AG20443 (cell line): ENCODE results near the gene GABRB2.

ENCODE experiments used
- DNase-seq: peaks from one replicate; pipeline ENCODE4 v3.0.0; 2012; ENCODE audit warnings: low spot score, mixed read lengths

GABRB2 gene

DNA sequence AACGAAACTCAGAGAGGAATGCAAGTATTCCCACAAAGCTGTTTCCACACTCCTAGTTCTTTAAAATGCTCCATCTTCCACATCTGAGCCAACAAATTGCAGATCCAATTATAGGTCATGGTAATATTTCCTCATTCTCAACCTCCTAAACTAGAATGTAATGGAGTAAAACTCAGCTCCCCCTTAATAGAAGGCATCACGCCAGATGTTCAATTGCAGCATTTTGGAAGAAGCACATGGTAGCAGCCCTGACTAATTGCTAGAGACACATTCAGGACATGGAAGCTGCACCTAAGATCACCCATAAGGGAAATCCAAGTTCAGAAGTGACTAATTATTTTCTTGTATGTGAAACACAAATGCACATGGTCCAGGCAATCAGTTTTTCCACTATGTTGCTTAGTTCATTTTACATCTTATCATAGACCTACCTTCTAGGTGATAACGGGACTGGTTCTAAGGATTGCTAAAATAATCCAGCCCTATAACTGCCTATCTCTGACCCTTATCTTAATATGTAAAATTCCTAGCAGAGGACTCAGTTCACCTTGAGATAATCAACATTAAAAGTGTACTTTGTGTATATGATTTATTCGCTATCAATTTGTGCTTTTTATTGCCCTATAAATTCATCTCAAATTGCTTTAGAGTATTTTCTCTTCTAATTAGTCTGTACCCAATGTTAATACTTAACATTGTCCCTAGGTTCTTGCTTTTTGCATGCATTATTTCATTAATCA lies 75.1 kb downstream of the GABRB2 start:
- DNase-seq: no peak

DNA sequence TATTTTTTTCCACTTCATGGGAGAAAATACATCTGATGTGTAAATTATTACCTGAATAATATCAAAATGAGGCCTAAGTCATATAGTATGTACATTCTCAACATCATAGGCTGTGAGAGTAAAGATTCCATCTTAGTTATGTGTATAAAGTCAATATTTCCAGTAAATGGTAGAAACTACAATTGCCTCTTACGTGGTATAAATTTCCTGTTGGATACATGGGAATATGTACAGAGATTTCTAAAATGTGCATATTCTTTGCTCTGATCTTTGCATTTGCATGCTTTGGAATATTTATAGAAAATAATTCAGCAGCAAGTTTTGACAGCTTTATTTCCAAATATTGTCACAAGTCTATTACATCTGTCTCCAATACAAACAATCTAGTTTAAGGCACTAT lies 78.8 kb downstream of the GABRB2 start:
- DNase-seq: no peak

DNA sequence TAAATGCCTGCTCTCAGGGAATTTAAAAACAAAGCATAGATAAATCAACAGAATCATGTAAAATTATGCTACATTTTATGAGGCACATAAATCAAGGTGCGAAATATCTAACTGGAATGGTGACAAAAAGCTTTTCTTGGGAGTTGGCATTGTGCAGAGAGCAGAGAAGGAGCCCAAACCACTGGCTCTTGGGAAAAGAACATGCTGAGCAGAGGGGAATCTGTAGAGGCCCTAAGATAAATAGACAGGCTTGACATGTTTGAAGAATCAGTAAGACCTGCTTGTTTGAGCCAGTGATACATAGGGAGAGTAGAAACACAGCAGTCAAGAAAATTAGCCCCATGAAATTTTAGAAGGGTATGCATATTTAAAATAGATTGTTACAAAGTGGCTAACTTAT lies 85.8 kb downstream of the GABRB2 start:
- no peak for DNase-seq

DNA sequence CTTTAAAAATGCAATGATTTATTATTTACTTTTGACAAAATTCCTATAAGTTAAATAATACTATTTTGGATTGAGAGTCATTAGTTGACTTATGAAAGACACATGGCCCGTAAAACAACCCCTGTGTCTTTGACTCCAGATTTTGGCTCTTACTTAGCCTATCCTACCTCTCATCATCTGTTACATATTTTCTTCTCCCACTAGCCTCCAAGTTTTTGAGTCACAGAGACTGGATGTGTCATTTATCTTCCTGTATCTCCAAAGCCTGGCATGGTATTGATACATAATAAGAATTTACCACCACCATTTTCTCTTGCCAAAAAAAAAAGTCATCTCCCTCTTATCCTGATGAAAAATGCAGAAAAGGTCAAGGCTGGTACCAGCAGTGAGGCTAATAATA lies 99.9 kb downstream of the GABRB2 start:
- no peak for DNase-seq

DNA sequence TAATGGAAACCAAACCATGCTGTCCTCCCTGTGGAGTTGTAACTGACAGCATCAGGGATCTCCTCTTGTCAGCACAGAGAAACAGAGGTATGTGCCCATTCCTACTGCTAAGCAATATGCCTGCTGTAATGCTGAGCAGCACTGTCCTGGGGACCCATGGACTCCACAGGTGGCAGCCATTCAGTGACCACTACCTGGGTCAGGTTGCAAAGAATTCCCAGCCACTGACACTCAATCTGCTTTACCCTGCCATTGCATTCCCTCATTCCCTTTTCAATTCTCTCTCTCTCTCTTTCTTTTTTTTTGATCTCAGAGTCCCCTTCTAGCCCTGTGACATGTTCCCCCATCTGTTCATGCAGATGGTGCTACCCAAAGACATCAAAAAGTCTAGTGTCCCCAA lies 104.1 kb downstream of the GABRB2 start:
- no peak for DNase-seq

DNA sequence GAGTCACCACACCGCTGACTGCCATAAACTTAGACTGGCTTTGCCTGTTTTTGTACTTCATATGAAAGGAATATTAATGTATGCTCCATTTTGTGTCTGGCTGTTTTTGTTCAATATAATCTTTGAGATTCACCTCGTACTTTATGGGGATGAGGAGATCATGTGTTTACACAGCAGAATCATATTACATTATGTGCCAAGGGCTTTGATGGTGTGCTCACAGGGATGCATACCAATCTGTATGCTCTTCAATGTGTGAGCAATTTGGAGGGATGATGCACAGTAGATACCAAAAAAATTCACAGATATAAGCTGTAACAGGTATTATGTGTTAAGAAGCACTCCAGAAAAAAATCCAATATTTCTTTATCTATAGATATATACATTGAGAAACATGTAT lies 113.7 kb downstream of the GABRB2 start:
- DNase-seq: no peak

DNA sequence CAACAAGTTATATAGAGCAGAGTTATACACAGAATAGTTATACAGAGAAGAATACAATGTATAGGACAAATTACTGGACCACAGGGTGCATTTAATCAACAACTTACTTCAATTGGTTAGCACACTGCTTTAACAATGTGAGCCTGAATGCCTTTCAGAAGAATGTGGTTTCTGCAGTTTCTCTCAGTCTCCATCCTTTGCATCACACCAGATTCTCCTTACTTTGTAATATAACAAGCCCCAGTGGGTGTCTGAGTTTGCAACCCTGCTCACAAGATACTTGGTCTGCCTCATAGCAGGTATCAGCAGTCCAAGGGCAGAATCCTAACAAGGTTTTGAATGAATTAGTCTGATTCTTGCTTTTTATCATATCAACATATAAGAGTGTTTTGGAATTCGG lies 114.6 kb downstream of the GABRB2 start:
- no peak for DNase-seq

DNA sequence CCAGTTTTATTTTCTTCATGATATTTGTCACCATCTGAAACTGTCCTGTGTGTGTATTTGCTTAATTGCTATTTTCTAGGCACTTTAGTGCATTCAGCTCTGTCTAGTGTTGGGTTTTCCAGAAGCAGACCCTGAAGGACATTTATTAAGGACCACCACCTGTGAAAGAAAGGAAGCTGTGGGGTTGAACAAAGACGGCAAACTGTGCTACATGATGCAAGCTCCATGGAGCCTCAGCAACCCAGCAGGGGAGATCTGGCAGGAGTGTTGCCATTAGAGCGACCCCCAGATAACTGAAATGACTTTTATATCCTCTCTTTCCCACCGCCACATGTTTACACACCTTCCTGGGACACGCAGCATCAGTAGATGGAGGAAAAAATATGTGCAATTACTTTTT lies 125.5 kb downstream of the GABRB2 start:
- DNase-seq: no peak

DNA sequence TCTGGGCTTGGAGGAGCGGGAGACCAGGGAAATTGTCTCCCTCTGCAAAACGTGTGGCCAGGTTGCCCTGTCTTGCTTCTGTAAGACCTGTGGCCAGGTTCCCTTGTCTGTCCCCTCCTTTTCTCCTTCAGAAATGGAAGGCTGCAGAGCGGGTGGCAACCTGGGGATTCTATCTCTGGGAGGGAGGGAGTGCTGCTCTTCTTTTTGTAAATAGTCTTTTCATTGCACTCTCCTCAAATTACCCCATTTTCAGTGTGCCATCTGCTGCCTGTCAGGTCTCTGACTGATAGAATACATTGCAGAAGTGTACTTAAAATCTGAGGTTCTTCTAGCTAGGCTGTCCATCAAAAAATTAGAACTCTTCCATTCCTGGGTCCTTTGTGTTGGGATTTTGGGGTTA lies 126.0 kb downstream of the GABRB2 start:
- DNase-seq: no peak

DNA sequence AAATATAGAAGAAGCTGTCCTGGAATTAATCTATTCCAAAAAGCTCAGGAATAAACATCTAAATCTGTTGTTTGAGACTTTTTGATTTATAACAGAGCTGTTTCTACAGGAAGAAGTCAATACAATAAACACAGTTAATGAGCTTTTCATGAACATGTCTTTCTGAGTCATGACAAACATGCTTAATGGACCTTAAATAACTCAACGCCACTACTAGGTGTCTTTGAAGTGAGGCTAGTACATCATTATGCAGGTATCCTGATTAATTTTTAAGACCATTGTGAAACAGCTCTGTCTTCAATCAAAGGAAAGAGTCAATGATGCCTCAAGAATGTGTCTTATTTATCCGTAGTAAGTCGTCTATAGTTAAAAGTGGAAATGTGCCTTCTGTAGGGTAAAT lies 131.6 kb downstream of the GABRB2 start:
- no peak for DNase-seq

DNA sequence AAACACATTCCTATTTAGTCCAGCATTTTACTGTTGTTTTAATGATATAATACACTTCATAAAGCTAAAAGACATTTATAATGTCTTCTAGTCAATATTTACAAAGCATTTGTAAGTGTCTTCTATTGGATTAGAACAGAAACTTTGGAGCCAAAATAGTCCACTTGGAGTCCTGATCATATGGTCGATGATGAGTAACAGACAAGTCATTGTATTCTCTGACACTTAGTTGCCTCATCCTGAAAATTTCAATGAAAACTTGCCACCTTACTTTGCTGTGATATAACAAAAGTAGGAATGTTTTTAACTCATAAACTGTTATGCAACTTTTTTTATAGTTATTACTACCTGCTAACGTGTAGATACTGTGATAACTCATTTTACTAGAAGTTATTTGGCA lies 132.5 kb downstream of the GABRB2 start:
- no peak for DNase-seq

DNA sequence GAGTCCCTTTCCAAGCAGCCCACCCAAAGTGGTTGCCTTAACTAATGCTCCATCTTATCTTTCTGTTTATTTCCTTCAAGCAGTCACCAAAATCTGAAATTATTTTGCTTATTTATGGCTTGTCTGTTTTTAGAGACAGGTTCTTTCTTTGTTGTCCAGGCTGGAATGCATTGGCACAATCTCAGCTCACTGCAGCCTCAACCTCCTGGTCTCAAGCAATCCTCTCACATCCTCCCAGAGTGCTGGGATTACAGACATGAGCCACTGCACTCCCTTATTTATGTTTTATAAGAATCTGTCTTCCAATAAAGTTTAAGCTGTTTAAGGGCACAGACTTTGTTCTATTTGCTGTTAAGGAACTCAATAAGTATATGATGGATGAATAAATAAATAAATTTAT lies 133.7 kb downstream of the GABRB2 start:
- DNase-seq: no peak

DNA sequence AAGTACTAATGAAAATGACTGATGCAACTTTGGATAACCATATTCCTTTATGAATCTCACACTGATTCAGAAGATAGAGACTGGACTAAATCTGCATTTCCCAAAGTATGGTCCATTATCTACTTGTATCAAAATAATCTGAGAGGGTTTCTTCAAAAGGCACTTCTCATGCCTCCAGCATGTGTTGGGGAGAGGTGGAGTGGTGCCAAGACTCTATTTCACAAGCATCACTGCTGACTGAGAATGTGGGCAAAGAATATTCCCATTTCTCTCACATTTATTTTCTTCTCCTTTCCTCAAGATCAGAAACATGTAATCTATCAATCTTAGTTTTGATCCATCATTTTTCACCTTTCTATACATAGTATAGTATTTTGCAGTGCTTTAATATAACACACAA lies 135.4 kb downstream of the GABRB2 start:
- no peak for DNase-seq

DNA sequence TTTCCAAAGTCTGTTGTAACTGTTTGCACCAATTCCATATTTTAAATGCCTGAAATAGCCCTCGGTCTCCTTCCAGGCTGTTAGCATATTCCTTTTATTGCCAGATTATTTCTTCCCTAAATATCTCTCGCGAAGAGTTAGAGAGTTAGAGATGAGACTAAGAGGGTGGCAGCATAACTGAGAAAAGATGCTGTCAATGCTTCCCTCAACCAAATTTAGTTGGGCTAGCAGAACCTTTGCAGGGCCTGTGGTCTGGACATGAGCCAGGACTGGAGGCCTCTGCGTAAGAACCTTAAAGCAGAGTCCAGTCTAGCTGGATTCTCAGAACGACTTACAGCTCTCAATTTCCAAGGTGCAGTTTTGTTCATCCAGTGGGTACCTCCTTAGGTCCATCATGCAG lies 135.9 kb downstream of the GABRB2 start:
- DNase-seq: no peak

DNA sequence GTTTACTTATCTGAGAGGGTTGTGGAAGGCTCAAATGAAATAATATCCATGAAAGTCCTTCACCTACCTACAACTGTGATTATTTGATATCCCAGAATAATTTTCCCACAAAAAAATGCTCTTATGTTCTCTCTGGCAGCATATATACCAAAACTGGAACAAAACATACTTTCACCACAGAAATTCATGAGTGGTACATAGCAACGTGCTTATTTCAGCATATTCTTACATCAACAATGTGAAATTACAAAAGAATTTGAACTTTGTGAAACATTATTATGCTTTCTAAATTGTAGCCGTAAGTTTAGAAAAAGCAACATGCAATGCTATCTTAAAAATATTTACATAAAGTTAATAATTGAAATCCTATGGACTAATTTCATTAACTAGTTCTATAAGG lies 137.1 kb downstream of the GABRB2 start:
- no peak for DNase-seq

DNA sequence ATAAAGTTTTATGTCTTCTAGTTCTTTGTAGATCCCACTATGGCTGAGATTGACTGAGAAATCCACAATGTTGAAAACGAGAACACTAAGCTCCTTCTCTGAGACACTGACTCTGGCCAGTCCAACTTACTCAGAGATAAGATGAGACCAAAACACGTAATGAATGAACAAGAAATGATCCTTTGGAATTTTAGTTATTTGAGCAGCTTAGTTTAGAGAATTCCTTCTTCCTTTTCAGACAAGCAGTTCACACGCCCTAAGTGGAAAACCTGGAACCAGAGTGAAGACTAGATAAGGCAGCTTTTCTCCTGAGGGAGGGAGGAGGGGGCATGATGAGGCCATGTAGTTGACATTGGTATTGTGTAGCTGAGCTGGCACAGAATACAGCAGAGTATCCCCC lies 139.6 kb downstream of the GABRB2 start:
- no peak for DNase-seq

DNA sequence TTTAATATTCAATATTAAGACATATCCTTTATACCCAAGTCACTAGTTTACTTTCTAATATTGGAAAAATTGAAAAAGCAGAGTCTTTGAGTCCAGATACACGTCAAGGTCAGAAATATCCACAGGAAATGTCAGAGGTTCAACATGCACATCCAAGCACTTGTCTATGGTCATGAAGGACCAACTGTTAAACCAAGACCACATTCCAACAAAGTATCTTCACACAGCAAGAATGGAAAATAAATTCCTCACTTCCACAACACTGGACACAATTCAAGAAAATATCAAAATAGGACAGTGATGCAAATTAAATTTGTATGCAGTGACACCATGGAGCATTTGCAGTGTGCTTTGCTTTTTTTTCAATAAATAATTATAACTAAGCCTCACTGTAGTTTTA lies 142.5 kb downstream of the GABRB2 start:
- no peak for DNase-seq

DNA sequence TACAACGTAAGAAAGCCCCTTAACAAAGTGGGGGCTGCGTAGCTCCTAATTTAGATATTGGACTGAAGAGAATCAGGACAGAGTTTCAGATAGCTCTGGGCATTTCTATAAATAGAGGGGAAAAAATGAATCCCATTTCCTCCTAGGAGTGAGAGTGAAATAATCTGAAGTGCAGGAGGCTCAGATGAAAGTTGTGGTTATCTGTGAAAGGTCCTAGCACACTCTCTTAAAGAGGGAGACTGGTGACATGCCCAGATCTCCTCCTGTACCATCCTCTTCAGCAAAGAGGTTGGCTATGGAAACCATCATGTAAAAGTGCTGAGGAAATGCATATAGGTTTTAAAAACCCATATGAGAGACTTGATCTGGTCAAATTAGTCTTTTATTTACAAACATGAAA lies 143.4 kb downstream of the GABRB2 start:
- no peak for DNase-seq

DNA sequence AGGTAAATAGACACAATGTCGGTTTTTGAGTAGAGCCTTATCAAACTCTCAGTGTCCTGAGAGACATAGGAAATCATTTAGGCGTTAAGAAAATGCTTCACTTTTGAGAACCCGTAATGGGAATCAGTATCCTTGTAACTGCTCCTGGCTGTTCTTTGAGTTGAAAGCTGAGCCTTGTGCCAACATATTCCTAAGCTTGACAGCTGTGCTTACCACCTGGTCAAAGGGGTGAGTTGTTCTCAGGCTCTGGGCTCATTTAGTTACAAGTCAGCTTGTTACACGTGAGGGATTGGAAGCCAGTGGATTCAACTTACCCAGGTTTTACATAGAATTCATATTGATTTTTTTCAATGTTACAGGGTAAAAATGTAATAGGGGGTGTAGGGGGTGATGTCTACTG lies 145.9 kb downstream of the GABRB2 start:
- no peak for DNase-seq

DNA sequence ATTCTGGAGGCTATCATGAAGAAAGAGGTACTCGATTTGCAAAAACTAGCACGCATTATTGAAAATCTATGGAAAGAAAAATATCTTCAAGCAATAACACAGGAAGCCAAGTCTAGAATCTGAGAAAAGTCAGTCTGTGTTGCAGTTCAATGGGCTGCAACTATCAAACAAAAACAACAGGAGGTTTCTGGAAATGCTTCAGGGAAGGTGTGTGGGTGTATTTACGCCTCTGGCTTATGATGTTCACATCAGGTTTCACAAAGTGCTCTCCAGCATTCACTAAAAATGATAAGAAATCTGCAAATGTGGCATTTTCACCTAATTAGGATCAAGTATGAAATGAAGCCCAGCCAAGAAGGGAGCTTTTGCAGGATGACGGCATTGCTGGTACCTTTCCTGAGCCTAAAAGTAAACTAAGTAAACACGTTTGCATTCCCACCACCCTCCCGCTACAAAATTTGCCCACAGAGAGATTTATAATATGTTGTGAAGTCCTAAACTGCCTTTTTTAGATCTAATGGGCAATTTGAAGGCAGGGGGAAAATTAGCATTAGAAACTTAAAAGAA lies 146.4 kb downstream of the GABRB2 start:
- no peak for DNase-seq

DNA sequence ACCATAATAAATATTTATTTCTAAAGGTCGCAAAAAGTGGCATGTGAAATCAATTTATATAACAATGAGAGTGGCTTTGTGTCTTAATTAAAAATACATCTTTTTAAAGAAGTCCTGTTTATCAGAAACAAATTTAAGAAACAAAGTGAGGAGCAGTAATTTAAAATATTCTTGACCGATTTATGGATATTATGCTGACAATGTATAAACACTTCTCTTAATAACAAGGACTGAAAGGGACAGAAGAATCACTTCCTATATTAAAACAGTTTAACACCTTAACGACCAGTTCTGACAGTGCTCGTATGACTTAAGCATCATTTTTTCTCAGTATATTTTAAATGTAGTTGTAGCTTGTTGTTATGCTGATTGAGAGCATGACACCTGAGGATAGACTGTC lies 149.1 kb downstream of the GABRB2 start:
- DNase-seq: no peak

DNA sequence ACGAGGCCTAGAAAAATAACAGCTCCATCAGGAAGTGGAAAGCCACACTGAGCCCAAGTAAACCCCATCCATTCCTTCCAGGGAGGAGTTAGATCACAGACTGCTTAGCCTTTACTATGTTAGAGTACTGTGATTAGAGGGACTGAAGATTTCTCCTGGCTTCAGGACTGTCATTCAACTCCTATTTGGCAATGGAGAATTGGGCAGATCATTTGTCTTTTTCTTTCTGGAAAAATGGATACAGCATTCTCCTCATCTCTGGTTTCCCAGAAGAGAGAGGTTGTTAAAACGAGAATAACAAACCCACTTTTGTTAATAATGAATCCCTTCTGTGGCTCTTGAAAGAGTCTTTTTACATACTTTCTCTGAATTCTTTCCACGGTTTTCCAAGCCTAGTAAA lies 150.4 kb downstream of the GABRB2 start:
- no peak for DNase-seq

DNA sequence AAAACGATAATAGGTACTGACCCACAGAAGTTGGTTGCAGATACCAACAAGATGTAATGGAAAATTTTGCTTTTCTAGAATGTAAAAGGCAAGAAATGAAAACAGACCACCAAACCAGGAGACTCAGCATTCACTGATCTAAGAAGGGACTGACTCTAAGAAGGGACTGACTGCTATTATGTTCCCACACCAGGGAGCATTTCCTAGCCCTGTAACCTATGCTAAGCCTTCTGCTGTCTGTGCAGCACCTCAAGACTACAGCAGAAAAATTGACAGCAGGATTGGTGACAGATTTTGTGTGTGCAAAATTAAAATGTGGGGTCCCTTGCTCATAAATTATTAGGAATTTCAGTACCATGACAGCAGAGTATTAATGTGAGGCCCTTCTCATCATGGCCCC lies 154.8 kb downstream of the GABRB2 start:
- DNase-seq: no peak

DNA sequence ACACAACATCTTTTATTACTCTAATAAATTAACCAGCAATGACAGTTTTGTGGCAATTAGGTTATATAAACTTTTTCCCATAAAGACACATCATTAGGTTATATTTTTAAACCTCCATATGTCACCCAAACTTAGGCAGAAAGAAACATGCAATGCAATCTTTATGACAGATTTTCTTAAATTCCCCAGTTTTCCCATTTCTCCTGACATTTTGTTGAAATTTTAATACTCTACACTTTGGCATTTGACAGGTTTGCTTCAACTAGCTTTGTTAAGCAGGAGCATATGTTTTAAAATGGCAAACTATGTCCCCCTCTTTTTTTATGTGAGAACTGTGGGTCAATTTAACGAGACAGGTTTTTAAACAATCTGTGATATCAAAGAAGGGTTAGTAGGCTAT lies 155.5 kb downstream of the GABRB2 start:
- DNase-seq: no peak
